ENCODE measurements around the gene XPNPEP1.

XPNPEP1 gene

GRCh38 chr10:109891105-109891504 is 32.2 kb downstream of the XPNPEP1 start:
- TF ChIP-seq CTCF (IDR thresholded peaks at IDR 0.05; ENCODE audit: low read depth, low read length), result no peak
- Histone ChIP-seq H3K9me3 (no peaks in the 10 kb centered on the region), H3K27me3 (no peaks in the 10 kb centered on the region), H3K36me3 (peaks cover 7% of the 10 kb centered on the region), H3K4me1 (peaks cover 8% of the 10 kb centered on the region), H3K4me3 (ENCODE audit: low read depth, low read length) (no peak overlapping the region)
- no peak for DNase-seq

- Histone ChIP-seq H3K9me3 (no peaks in the 10 kb centered on the region), H3K4me1 (peaks cover 8% of the 10 kb centered on the region), H3K27me3 (no peaks in the 10 kb centered on the region), H3K4me3 (ENCODE audit: low read depth, low read length) (no peak overlapping the region), H3K36me3 (peaks cover 7% of the 10 kb centered on the region)
- no peak for DNase-seq
- no peak for TF ChIP-seq CTCF (IDR thresholded peaks at IDR 0.05; ENCODE audit: low read depth, low read length)
These were observed 33.4 kb downstream of the XPNPEP1 start for GRCh38 chr10:109889867-109890266.

GRCh38 chr10:109887776-109888175 is 35.5 kb downstream of the XPNPEP1 start:
- no peaks in the 10 kb centered on the region for H3K27me3 ChIP-seq
- DNase-seq, result no peak
- H3K9me3 ChIP-seq, result no peaks in the 10 kb centered on the region
- H3K4me1 ChIP-seq, result peaks cover 7% of the 10 kb centered on the region
- peaks cover 7% of the 10 kb centered on the region for H3K36me3 ChIP-seq
- no peak overlapping the region for H3K4me3 ChIP-seq (ENCODE audit: low read depth, low read length)
- no peak for TF ChIP-seq CTCF (IDR thresholded peaks at IDR 0.05; ENCODE audit: low read depth, low read length)

GRCh38 chr10:109887243-109887642 is 36.1 kb downstream of the XPNPEP1 start:
- no peak for TF ChIP-seq CTCF (IDR thresholded peaks at IDR 0.05; ENCODE audit: low read depth, low read length)
- DNase-seq, result no peak
- H3K36me3 ChIP-seq, result peaks cover 8% of the 10 kb centered on the region

GRCh38 chr10:109886781-109887140 is 36.5 kb downstream of the XPNPEP1 start:
- Histone ChIP-seq H3K9me3 (no peaks in the 10 kb centered on the region), H3K4me1 (peaks cover 7% of the 10 kb centered on the region), H3K4me3 (ENCODE audit: low read depth, low read length) (no peak overlapping the region), H3K36me3 (peaks cover 6% of the 10 kb centered on the region), H3K27me3 (no peaks in the 10 kb centered on the region)
- TF ChIP-seq CTCF (IDR thresholded peaks at IDR 0.05; ENCODE audit: low read depth, low read length), result no peak
- DNase-seq, result no peak

More at GRCh38 chr10:109887243-109887642, 36.1 kb downstream of the XPNPEP1 start:
- Histone ChIP-seq H3K9me3 (no peaks in the 10 kb centered on the region), H3K4me1 (peaks cover 7% of the 10 kb centered on the region), H3K27me3 (no peaks in the 10 kb centered on the region), H3K4me3 (ENCODE audit: low read depth, low read length) (no peak overlapping the region)

GRCh38 chr10:109886037-109886780 is 37.1 kb downstream of the XPNPEP1 start:
- no peak for DNase-seq
- peaks cover 4% of the 10 kb centered on the region for H3K36me3 ChIP-seq
- no peak for TF ChIP-seq CTCF (IDR thresholded peaks at IDR 0.05; ENCODE audit: low read depth, low read length)
- H3K4me3 ChIP-seq (ENCODE audit: low read depth, low read length), result no peak overlapping the region
- peaks cover 7% of the 10 kb centered on the region for H3K4me1 ChIP-seq
- no peaks in the 10 kb centered on the region for H3K9me3 ChIP-seq
- H3K27me3 ChIP-seq, result no peaks in the 10 kb centered on the region
